K562 (cell line): Measurements from ENCODE around the gene SYNGR4. TPM values are rescaled to one million over a fixed set of nuclear protein-coding genes. Genes with fewer than 3 reads are reported as not detected.

Experiments used
- CEBPB ChIP-seq: fragments of 450-650 bp; IDR thresholded peaks from 2 replicates; pipeline ENCODE4 v1.6.1; 2016; ENCODE audit warnings: missing genetic modification characterization, missing compliant biosample characterization
- CEBPZ ChIP-seq: fragments of 150-350 bp; IDR thresholded peaks from 2 replicates; pipeline ENCODE4 v1.6.1; 2014; ENCODE audit warnings: low read depth, mild to moderate bottlenecking, low read length, borderline replicate concordance
- MEIS2 ChIP-seq: fragments of 450-650 bp; IDR thresholded peaks from 2 replicates; pipeline ENCODE4 v1.6.1; 2014; ENCODE audit warnings: mild to moderate bottlenecking; ENCODE audit not compliant: partially characterized antibody
- MTA3 ChIP-seq: fragments of 450-650 bp; formaldehyde crosslinking; IDR thresholded peaks from 2 replicates; pipeline ENCODE4 v1.6.1; 2017; ENCODE audit warnings: mild to moderate bottlenecking, borderline replicate concordance
- TFAM ChIP-seq: fragments of 250-450 bp; sonication (Bioruptor Pico); conservative IDR thresholded peaks from 2 replicates; pipeline ENCODE4 v1.5.0; 2021; ENCODE audit warnings: mild to moderate bottlenecking, moderate library complexity
- TFAP4 ChIP-seq: sonication (generic); formaldehyde crosslinking; IDR thresholded peaks from 2 replicates; pipeline ENCODE4 v1.8.0; 2022; ENCODE audit warnings: missing genetic modification reagents, mild to moderate bottlenecking, moderate library complexity, borderline replicate concordance
- VEZF1 ChIP-seq: fragments of 200-800 bp; sonication (Bioruptor generic); IDR thresholded peaks from 2 replicates; pipeline ENCODE4 v1.6.1; 2017; ENCODE audit warnings: missing genetic modification characterization, missing compliant biosample characterization
- ZBTB49 ChIP-seq: sonication (generic); formaldehyde crosslinking; IDR thresholded peaks from 2 replicates; pipeline ENCODE4 v1.8.0; 2022; ENCODE audit warnings: missing genetic modification reagents, mild to moderate bottlenecking, borderline replicate concordance
- ZBTB9 ChIP-seq: fragments of 450-650 bp; formaldehyde crosslinking; IDR thresholded peaks from 2 replicates; pipeline ENCODE4 v1.4.0; 2020; ENCODE audit warnings: mild to moderate bottlenecking, moderate library complexity
- ZEB2 ChIP-seq: fragments of 450-650 bp; IDR thresholded peaks from 2 replicates; pipeline ENCODE4 v1.6.1; 2016
- ZNF263 ChIP-seq: sonication (generic); formaldehyde crosslinking; IDR thresholded peaks from 2 replicates; pipeline ENCODE4 v1.8.0; 2022; ENCODE audit warnings: mild to moderate bottlenecking, missing genetic modification reagents, borderline replicate concordance
- ZNF584 ChIP-seq: fragments of 200-800 bp; sonication (Bioruptor generic); IDR thresholded peaks from 2 replicates; pipeline ENCODE4 v1.6.1; 2016; ENCODE audit warnings: low read depth, mild to moderate bottlenecking, missing genetic modification characterization, missing compliant biosample characterization
- ZNF639 ChIP-seq, 2 experiments: fragments of 200-800 bp in 1 of 2; sonication (Bioruptor generic) in 1 of 2; sonication (generic) in 1 of 2; formaldehyde crosslinking in 1 of 2; IDR thresholded peaks in 1 of 2; conservative IDR thresholded peaks in 1 of 2; 2 replicates each; pipeline versions ENCODE4 v1.5.0 to v1.6.1; 2016 to 2020; ENCODE audit warnings: missing compliant biosample characterization in 1 of 2, missing genetic modification characterization in 1 of 2, missing genetic modification reagents in 1 of 2
- polyA plus RNA-seq, 8 experiments: library from polyadenylated mRNA; depleted of rRNA in 4 of 8; stranded (reverse) in 5 of 8; unstranded in 3 of 8; fragments of >200 nt; fragmentation: Nextera tagmentation in 2 of 8; fragmentation: Illumina TruSeq in 1 of 8; extraction: Ambion mirVana in 2 of 8; extraction: Trizol in 1 of 8; gene quantifications; 2 replicates each; pipeline versions ENCODE4 v1.2.1 to v1.2.3, GENCODE V29; 2011 to 2014; ENCODE audit warnings: inconsistent platforms in 1 of 8, missing spikeins in 1 of 8
- total RNA-seq, 7 experiments: library from RNA; depleted of rRNA in 6 of 7; stranded (reverse); fragments of >200 nt in 6 of 7; fragmentation: Illumina TruSeq in 2 of 7; extraction: Trizol in 2 of 7; gene quantifications; 2 replicates each; pipeline versions ENCODE4 v1.2.1 to v1.2.3, GENCODE V29; 2011 to 2021; ENCODE audit warnings: low replicate concordance in 1 of 7

SYNGR4 gene
- total and polyA plus RNA-seq, 9 of the 15 experiments (the other 6 are each of a cell fraction or from before 2014, with no cell fraction given): 0.07 to 0.14 TPM; not detected in 7

- no peak for TF ChIP-seq CEBPB (tag)
- TF ChIP-seq ZNF584: no peak
- TF ChIP-seq VEZF1 (CRISPR knock-in tag): peak; percentile 96
- no peak for TF ChIP-seq ZNF639 (CRISPR knock-in tag; conservative IDR thresholded peaks at IDR 0.05 in 1 of 2, IDR thresholded peaks at IDR 0.05 in 1 of 2)
- no peak for TF ChIP-seq TFAM (CRISPR knock-in tag)
- TF ChIP-seq ZBTB49: no peak
- TF ChIP-seq MTA3: 0 out of 2 replicates have a peak, but pooled peaks have one; percentile 31
- no peak for TF ChIP-seq CEBPZ
- peak; percentile 63 for TF ChIP-seq MEIS2
- TF ChIP-seq ZBTB9 (CRISPR knock-in tag): 0 out of 2 replicates have a peak, but pooled peaks have one; percentile 53
- TF ChIP-seq TFAP4 (CRISPR knock-in tag): peak; percentile 46; the same call in 1 of the 2 replicates
- no peak for TF ChIP-seq ZEB2
- peak; percentile 60; the same call in 1 of the 2 replicates for TF ChIP-seq ZNF263 (CRISPR knock-in tag)
Observed at GRCh38 chr19:48319647-48320541, 44.3 kb upstream of the SYNGR4 start (continued).
